CD4-positive, alpha-beta T cell treated with Interleukin-15 for 1 hour (primary cell): Measurements from ENCODE around the gene RSPH3.

Source experiments
- DNase-seq: peaks from one replicate; pipeline ENCODE4 v3.0.0-alpha.2; 2020

RSPH3 gene

DNA sequence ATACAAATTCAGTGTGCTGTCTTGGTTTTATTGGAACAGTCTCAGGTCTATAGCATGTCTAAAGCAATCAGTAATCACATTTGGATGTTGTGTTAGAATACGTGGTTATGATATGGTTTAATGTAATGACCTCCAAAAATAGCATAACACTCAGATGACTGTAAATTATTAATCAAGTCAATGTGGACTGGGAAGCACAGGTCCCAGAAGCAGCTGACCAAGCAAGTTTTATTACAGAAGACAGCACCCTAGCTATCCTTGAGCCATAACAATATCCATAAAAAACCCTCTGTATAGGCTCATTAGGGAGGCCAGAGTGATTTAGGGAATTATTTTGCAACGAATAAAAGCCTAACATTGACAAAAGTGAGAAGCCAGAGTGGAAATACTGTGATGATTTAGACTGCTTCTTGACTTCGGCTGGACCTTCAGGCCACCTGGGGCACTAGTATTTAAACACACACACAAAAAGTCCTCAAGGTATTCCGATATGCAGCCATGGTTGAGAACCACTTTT is 66.9 kb downstream of the RSPH3 start:
- DNase-seq: no peak

DNA sequence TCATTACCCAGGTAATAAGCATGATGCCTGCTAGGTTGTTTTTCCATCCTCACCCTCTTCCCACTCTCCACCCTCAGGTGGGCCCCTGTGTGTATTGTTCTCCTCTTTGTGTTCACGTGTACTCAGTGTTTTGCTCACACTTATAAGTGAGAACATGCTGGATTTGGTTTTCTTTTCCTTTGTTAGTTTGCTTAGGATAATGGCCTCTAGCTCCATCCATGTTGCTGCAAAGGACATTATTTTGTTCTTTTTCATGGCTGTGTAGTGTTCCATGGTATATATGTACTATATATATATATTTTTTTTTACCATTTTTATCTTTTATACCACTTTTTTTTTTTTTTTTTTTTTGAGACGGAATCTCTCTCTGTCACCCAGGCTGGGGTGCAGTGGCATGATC is 71.9 kb downstream of the RSPH3 start:
- no peak for DNase-seq

DNA sequence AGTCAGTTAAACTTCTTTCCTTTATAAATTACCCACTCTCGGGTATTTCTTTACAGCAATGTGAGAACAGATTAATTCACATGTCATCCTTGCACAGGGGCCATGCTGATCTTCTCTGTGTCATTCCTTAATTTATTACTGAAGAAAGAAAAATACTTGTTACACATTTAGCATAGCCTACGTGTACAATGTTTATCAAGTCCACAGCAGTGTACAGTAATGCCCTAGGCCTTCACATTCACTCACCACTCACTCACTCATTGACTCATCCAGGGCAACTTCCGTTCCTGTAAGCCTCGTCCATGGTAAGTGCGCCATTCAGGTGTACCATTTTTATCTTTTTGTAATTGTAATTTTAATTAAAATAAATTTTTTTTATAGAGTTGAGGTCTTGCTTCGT is 73.6 kb downstream of the RSPH3 start:
- DNase-seq: no peak

DNA sequence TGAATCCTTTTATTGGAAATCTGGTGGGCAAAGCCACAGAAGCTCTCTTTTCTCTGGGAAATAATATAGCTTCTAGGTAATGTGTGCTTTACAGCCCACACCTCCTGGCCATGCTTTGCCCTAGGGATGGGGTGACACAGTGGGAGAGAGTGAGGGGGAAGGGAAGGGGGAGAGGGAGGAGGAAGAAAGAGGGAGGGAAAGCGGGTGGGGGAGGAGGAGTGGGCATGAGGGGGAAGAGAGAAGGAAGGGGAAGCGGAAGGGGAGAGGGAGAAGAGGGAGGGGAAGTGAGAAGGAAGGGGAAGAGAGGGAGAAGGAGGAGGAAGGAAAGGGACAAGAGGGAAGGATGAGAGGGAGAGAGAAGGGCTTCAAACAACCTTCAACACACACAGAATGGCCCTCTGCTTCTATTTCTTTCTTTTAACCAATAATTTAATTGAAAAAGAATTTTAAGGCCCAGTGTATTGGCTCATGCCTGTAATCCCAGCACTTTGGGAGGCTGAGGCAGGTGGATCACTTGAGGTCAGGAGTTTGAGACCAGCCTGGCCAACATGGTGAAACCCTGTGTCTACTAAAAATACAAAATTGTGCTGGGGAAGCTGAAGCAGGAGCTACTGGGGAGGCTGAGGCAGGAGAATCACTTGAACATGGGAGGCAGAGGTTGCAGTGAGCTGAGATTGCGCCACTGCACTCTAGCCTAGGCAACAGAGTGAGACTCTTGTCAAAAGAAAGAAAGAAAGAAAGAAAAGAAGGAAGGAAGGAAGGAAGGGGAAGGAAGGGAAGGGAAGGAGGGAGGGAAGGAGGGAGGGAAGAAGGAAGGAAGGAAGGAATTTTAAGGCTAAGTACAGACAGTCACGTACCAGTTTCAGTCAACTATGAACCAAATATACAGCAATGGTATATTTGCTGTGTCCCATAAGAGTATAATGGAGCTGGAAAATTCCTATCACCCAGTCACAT is 75.2 kb downstream of the RSPH3 start:
- DNase-seq: no peak

DNA sequence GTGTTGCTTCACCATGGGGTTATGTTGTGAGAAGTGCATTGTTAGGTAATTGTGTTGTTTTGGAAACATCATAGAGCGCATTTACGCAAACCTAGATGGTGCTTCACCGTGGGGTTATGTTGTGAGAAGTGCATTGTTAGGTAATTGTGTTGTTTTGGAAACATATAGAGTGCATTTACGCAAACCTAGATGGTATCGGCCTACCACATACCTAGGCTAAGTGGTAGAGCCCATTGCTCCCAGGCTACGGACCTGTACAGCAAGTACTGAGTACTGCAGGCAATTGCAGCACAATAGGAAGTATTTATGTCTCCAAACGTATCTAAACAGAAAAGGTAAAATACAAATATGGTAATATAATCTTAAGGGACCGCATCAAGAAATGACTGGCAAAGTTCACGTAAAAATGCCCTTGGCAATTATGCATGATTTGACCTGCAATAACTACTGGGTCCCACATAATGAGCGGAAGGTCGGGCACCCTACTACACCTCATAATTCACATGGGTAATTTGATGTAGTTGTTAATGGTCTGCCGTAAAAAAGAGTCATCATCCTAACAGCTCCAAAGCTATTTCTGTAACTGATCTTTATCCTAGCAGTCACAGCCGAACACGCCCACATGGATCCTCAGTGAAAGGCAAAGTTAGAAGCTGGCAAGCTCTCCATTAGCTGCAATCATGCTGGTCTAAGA is 76.0 kb downstream of the RSPH3 start:
- no peak for DNase-seq
